GM20000 (cell line): Measurements from ENCODE around the gene APOBR.
"Not testable (repeated sequence)": the region's sequence is repeated elsewhere in the genome, so short reads cannot be mapped to it uniquely, and the experiment has no call there.

Source experiments
- DNase-seq: peaks from one replicate; pipeline ENCODE4 v3.0.0; 2012; ENCODE audit warnings: low spot score
- TF ChIP-seq, protein P1 (sequence below): IDR thresholded peaks from 2 replicates; pipeline ENCODE4 v1.5.1; 2012; ENCODE audit warnings: mild to moderate bottlenecking, control low read depth; ENCODE audit errors: extremely low read depth, missing control alignments

The APOBR gene

GRCh38 chr16:28494121-28494851 is at the start of gene APOBR:
APOBR (plus strand) TSS chr16:28494643; CDS start chr16:28494682, 39 bp downstream.
- TF ChIP-seq, protein P1, sequence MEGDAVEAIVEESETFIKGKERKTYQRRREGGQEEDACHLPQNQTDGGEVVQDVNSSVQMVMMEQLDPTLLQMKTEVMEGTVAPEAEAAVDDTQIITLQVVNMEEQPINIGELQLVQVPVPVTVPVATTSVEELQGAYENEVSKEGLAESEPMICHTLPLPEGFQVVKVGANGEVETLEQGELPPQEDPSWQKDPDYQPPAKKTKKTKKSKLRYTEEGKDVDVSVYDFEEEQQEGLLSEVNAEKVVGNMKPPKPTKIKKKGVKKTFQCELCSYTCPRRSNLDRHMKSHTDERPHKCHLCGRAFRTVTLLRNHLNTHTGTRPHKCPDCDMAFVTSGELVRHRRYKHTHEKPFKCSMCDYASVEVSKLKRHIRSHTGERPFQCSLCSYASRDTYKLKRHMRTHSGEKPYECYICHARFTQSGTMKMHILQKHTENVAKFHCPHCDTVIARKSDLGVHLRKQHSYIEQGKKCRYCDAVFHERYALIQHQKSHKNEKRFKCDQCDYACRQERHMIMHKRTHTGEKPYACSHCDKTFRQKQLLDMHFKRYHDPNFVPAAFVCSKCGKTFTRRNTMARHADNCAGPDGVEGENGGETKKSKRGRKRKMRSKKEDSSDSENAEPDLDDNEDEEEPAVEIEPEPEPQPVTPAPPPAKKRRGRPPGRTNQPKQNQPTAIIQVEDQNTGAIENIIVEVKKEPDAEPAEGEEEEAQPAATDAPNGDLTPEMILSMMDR: no peak
- peak; percentile 85 for DNase-seq

DNA sequence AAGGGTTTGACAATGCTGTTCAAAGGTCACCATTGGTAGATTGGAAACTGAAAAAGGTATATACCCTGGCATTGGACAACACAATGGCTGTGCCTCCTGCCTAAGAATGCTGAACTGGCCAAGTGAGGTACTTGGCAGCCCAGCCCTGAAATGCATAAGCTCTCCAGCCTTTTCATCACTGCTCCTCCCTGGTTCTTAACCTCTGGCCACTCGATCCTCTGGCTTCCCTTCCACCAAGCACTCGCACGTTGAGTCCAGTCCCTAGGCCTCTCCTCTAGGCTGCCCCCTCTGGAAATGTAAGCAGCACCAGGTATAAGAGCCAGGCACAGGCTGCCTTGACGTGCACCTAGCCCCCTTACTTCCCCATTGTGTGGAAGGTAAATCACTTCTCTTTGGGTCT is 48.1 kb upstream of the APOBR start:
- not testable (repeated sequence) for DNase-seq

DNA sequence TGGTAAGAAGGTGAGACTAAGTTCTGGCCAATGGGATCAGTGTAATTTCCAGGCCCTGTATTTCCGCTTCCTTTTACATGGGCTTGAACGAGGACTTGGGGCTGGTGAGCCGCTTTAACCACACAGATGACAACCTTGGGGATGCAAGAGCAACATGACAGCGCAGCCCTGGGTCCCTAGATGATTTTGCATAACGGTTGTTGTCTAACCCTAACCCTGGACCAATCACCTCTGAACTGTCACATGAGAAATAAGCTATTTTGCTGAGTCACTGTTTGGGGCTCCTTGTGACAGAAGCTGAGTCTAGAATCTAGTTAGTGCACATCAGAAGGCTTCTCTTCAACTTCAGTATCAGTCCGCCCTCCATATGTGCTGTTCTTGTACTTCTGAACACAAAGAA is 47.4 kb upstream of the APOBR start:
- not testable (repeated sequence) for DNase-seq

DNA sequence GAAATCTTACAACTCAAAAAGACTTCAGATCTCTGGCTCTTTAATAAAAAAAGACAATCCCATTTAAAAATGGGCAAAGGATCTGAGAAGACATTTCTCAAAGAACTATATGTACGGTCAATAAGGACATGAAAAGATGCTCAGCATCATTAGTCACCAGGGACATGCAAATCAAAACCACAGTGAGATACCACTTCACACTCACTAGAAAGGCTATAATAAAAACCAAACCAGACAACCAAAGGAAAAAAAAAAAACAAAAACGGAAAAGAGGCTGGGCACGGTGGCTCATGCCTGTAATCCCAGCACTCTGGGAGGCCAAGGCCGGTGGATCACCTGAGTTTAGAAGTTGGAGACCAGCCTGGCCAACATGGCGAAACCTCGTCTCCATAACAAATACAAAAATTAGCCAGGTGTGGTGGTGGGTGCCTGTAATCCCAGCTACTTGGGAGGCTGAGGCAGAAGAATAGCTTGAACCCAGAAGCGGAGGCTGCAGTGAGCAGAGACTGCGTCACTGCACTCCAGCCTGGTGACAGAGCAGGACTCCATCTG is 20.7 kb upstream of the APOBR start:
- TF ChIP-seq, protein P1: no peak
- DNase-seq: no peak

DNA sequence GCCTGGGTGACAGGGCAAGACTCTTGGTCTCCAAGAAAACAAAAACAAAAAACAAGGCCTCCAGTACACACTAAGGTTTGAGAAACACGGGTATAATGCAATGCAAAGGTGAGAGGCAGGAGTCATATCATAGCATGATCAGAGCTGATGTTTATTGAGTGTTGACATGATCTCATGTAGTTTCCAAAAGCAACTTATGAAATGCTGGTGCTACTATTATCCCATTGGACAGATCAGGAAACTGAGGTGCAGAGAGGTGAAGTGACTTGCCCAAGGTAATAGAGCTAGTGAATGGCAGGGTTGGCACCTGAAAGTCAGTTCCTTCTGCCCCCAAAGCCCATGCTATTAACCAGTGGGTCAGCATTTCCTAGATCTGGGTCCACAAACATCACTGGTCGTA is 19.2 kb upstream of the APOBR start:
- DNase-seq: no peak
- TF ChIP-seq, protein P1: no peak

- TF ChIP-seq, protein P1: no peak
- DNase-seq: no peak
Measured at GRCh38 chr16:28477311-28477920, 17.0 kb upstream of the APOBR start.

DNA sequence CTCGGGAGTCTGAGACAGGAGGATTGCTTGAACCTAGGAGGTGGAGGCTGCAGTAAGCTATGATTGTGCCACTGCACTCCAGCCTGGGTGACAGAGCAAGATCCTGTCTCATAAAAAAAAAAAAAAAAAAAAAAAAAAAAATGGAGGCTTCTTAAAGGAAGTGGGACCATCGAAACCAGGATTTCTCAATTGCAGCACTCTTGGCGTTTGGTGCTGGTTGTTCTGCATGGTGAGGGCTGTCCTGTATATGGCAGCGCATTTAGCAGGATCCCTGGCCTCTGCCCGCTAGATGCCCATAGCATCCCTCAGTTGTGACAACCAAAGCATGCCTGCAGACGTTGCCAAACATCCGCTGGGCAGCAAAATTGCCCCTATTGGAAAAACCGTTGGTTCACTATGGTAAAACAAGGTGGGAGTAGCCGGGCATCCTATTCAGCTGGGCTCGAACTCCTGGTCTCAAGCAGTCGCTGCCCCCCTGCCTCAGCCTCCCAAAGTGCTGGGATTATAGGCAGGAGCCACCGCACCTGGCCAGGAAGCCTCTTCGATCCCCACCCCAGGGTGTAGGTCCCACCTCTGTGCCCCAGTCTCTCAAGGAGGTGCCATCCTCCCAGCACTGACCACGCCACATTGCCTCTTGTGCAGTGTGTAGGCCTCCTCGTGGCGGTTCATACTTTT is 15.8 kb upstream of the APOBR start:
- DNase-seq: no peak
- TF ChIP-seq, protein P1: no peak

DNA sequence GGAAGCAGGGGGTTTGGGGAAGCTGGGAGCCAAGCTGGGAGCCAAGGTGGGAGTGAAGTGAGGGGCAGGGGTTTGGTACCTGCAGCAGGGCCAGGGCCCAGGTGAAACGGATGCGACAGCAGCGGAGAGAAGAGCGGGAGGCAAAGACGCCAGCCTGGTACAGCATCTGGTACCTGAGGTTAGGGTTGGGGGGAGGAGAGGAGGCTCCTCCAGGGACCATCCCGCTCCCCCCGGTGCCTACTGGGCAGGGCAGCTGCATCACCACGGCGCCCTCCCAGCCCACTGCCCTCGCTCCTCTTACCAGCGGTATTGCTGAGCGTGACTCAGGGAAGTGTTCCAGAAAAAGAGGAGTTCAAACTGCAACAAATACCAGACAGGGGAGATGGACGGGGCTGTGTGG is 12.4 kb upstream of the APOBR start:
- TF ChIP-seq, protein P1: no peak
- no peak for DNase-seq

DNA sequence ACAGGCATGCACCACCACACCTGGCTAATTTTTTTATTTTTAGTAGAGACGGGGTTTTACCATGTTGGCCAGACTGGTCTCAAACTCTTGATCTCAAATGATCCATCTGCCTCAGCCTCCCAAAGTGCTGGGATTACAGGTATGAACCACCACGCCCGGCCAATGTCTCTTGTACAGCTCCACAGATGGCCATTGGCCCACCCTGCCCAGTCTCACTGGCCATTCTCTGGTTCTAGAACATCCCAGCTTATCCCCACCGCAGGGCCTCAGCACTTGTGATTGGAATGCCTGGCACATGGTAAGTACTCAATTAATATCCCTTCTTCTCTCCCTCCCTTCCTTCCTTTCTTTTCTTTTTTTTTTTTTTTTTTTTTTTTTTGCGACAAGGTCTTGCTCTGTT is 11.1 kb upstream of the APOBR start:
- not testable (repeated sequence) for DNase-seq
